NCI-H446 treated with DMSO at 0.1 percent for 48 hours (cell line): Measurements from ENCODE around the gene FCHO1.
"Not testable (repeated sequence)": the region's sequence is repeated elsewhere in the genome, so short reads cannot be mapped to it uniquely, and the experiment has no call there.

Experiments used
- DNase-seq: peaks from one replicate; lab custom pipeline; 2025; lab: John Stamatoyannopoulos, UW

Gene FCHO1

GRCh38 chr19:17795495-17795856, 44.2 kb downstream of the FCHO1 start:
- DNase-seq, result no peak

- no peak for DNase-seq
Observed at GRCh38 chr19:17796013-17796837, 44.9 kb downstream of the FCHO1 start.

- DNase-seq, result no peak
Observed at GRCh38 chr19:17796838-17797423, 45.7 kb downstream of the FCHO1 start.

GRCh38 chr19:17797424-17798201, 46.3 kb downstream of the FCHO1 start:
- no peak for DNase-seq

- not testable (repeated sequence) for DNase-seq
Observed at GRCh38 chr19:17798599-17798998, 47.3 kb downstream of the FCHO1 start.

- DNase-seq, result no peak
Observed at GRCh38 chr19:17802137-17802858, 51.0 kb downstream of the FCHO1 start.

GRCh38 chr19:17803264-17803896, 52.1 kb downstream of the FCHO1 start:
- DNase-seq, result no peak

GRCh38 chr19:17805427-17805826, 54.1 kb downstream of the FCHO1 start:
- no peak for DNase-seq

- no peak for DNase-seq
Observed at GRCh38 chr19:17806945-17807344, 55.7 kb downstream of the FCHO1 start.

GRCh38 chr19:17807731-17808316, 56.5 kb downstream of the FCHO1 start:
- no peak for DNase-seq

- DNase-seq, result no peak
Observed at GRCh38 chr19:17811103-17811502, 59.8 kb downstream of the FCHO1 start.

GRCh38 chr19:17811681-17812080, 60.4 kb downstream of the FCHO1 start:
- DNase-seq, result no peak

- DNase-seq, result no peak
Observed at GRCh38 chr19:17812099-17812498, 60.8 kb downstream of the FCHO1 start.

- no peak for DNase-seq
Observed at GRCh38 chr19:17817668-17818363, 66.5 kb downstream of the FCHO1 start.

GRCh38 chr19:17821190-17821589, 69.9 kb downstream of the FCHO1 start, which contains the start of gene INSL3:
INSL3 (minus strand) TSS chr19:17821519; CDS start chr19:17821506, 13 bp downstream.
- DNase-seq, result no peak

- no peak for DNase-seq
Observed at GRCh38 chr19:17824339-17824738, 73.1 kb downstream of the FCHO1 start.

- no peak for DNase-seq
Observed at GRCh38 chr19:17826508-17827056, 75.3 kb downstream of the FCHO1 start.

- DNase-seq, result peak; percentile 22
Observed at GRCh38 chr19:17829855-17830566, 78.7 kb downstream of the FCHO1 start.

- DNase-seq, result peak; percentile 28
Observed at GRCh38 chr19:17830567-17831418, 79.5 kb downstream of the FCHO1 start.
